OCI-LY7 (cell line): ENCODE measurements around the gene SNX13.

Experiments
- EZH2phosphoT487 ChIP-seq: fragments of 200-600 bp; sonication (generic); IDR thresholded peaks from 2 replicates; pipeline ENCODE4 v1.6.1; 2018; ENCODE audit warnings: low read depth, borderline replicate concordance, mild to moderate bottlenecking, mixed run types, antibody characterized with exemption, low read length, moderate library complexity, mixed read lengths
- TF ChIP-seq, protein P1 (sequence below): fragments of 200-600 bp; sonication (generic); conservative IDR thresholded peaks from 2 replicates; pipeline ENCODE4 v1.5.1; 2014; ENCODE audit warnings: mild to moderate bottlenecking, antibody characterized with exemption, low read length, moderate library complexity, mixed read lengths

DNA sequence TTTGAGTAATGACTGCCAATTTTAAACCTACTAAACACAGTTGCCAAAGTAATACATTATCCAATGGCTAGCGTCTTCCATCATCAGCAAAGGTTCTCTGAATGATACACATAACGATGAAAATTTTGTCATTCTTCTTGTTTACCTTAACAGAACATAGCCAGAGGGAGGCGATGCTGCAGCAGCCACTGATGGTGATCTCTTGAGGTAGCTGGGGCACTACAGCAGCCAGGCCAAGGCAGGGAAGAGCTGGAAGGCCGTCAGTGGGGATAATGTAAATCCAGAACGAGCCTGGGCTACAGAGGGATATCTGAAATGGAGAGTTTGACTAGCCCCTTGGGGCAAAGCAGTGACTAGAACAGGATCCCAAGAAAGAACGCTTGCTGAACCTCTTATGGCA is 48.6 kb upstream of the SNX13 start:
- TF ChIP-seq, protein P1, sequence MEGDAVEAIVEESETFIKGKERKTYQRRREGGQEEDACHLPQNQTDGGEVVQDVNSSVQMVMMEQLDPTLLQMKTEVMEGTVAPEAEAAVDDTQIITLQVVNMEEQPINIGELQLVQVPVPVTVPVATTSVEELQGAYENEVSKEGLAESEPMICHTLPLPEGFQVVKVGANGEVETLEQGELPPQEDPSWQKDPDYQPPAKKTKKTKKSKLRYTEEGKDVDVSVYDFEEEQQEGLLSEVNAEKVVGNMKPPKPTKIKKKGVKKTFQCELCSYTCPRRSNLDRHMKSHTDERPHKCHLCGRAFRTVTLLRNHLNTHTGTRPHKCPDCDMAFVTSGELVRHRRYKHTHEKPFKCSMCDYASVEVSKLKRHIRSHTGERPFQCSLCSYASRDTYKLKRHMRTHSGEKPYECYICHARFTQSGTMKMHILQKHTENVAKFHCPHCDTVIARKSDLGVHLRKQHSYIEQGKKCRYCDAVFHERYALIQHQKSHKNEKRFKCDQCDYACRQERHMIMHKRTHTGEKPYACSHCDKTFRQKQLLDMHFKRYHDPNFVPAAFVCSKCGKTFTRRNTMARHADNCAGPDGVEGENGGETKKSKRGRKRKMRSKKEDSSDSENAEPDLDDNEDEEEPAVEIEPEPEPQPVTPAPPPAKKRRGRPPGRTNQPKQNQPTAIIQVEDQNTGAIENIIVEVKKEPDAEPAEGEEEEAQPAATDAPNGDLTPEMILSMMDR, result no peak
- TF ChIP-seq EZH2phosphoT487, result no peak
